Muscle layer of colon (tissue), 2 donors: Measurements from ENCODE around the gene WDR73.
A peak's percentile ranks its signal among the peaks of the same experiment; 100 is the strongest.

Source experiments
- H3K27ac ChIP-seq: one replicate; pipeline ENCODE4 v1.7.0; 2013; ENCODE audit warnings: low read depth, mild to moderate bottlenecking, low read length, moderate library complexity
- H3K27me3 ChIP-seq, 2 donors: one replicate each; pipeline ENCODE4 v1.7.0; 2013; ENCODE audit warnings: low read length in 2 of 2, mild to moderate bottlenecking in 2 of 2; ENCODE audit not compliant: insufficient read depth in 2 of 2, control insufficient read depth in 1 of 2
- H3K36me3 ChIP-seq: one replicate; pipeline ENCODE4 v1.7.0; 2013; ENCODE audit warnings: mild to moderate bottlenecking, low read length; ENCODE audit not compliant: insufficient read depth
- H3K4me1 ChIP-seq: one replicate; pipeline ENCODE4 v1.7.0; 2013; ENCODE audit warnings: mild to moderate bottlenecking, low read length; ENCODE audit not compliant: insufficient read depth
- H3K4me3 ChIP-seq, 2 donors: one replicate each; pipeline ENCODE4 v1.7.0; 2013; ENCODE audit warnings: low read length in 2 of 2, low read depth in 1 of 2, mild to moderate bottlenecking in 1 of 2, moderate library complexity in 1 of 2
- H3K9ac ChIP-seq: one replicate; pipeline ENCODE4 v1.7.0; 2013; ENCODE audit warnings: low read length
- H3K9me3 ChIP-seq: one replicate; pipeline ENCODE4 v1.7.0; 2013; ENCODE audit warnings: mild to moderate bottlenecking, low read length
- donor health status: abdominal sarcoma.
- donor health status: Adenocarcinoma of cecum.

WDR73 gene

GRCh38 chr15:84606653-84607120, 47.4 kb downstream of the WDR73 start:
- Histone ChIP-seq H3K27ac (no peak overlapping the region), H3K27me3 (no peaks in the 10 kb centered on the region), H3K36me3 (peaks cover 17% of the 10 kb centered on the region), H3K4me3 (no peak overlapping the region), H3K9ac (no peak overlapping the region), H3K9me3 (no peaks in the 10 kb centered on the region), H3K4me1 (no peaks in the 10 kb centered on the region)

- no peaks in the 10 kb centered on the region for H3K4me1 ChIP-seq
- no peaks in the 10 kb centered on the region for H3K9me3 ChIP-seq
- no peak overlapping the region for H3K27ac ChIP-seq
- H3K4me3 ChIP-seq = no peak overlapping the region
- H3K27me3 ChIP-seq = no peaks in the 10 kb centered on the region
- H3K9ac ChIP-seq = no peak overlapping the region
- peaks cover 17% of the 10 kb centered on the region for H3K36me3 ChIP-seq
Measured at GRCh38 chr15:84605554-84605882, 48.6 kb downstream of the WDR73 start.

GRCh38 chr15:84604826-84605553, 49.1 kb downstream of the WDR73 start:
- H3K9ac ChIP-seq = no peak overlapping the region
- no peaks in the 10 kb centered on the region for H3K27me3 ChIP-seq
- no peaks in the 10 kb centered on the region for H3K4me1 ChIP-seq
- H3K27ac ChIP-seq = no peak overlapping the region
- H3K36me3 ChIP-seq = peaks cover 17% of the 10 kb centered on the region
- no peaks in the 10 kb centered on the region for H3K9me3 ChIP-seq
- H3K4me3 ChIP-seq = no peak overlapping the region

GRCh38 chr15:84603630-84604379, 50.3 kb downstream of the WDR73 start:
- no peak overlapping the region for H3K9ac ChIP-seq

GRCh38 chr15:84601555-84601838, 52.6 kb downstream of the WDR73 start:
- Histone ChIP-seq H3K4me3 (peak overlapping the region; percentile 99), H3K9ac (peak overlapping the region; percentile 53), H3K36me3 (peaks cover 8% of the 10 kb centered on the region), H3K4me1 (no peaks in the 10 kb centered on the region), H3K27me3 (no peaks in the 10 kb centered on the region), H3K27ac (no peak overlapping the region), H3K9me3 (no peaks in the 10 kb centered on the region)

More at GRCh38 chr15:84603630-84604379, 50.3 kb downstream of the WDR73 start:
- H3K27ac ChIP-seq = no peak overlapping the region
- H3K36me3 ChIP-seq = peaks cover 15% of the 10 kb centered on the region
- no peaks in the 10 kb centered on the region for H3K9me3 ChIP-seq
- H3K27me3 ChIP-seq = no peaks in the 10 kb centered on the region
- no peaks in the 10 kb centered on the region for H3K4me1 ChIP-seq
- no peak overlapping the region for H3K4me3 ChIP-seq

GRCh38 chr15:84600687-84601554, 53.2 kb downstream of the WDR73 start, which contains the start of gene ZSCAN2:
ZSCAN2 (plus strand) TSS chr15:84601009; CDS start chr15:84603928, 2,919 bp downstream.
- no peaks in the 10 kb centered on the region for H3K9me3 ChIP-seq
- H3K4me1 ChIP-seq = no peaks in the 10 kb centered on the region
- peak within 1 kb of the TSS; percentile 80 for H3K27ac ChIP-seq
- H3K36me3 ChIP-seq = peaks cover 8% of the 10 kb centered on the region
- peak within 1 kb of the TSS; percentile 53 for H3K9ac ChIP-seq
- H3K27me3 ChIP-seq = no peaks in the 10 kb centered on the region
- H3K4me3 ChIP-seq = peak within 1 kb of the TSS; percentile 99

GRCh38 chr15:84600331-84600686, 53.8 kb downstream of the WDR73 start:
- peak overlapping the region; percentile 80 for H3K27ac ChIP-seq
- H3K4me3 ChIP-seq = peak overlapping the region; percentile 99
- H3K9ac ChIP-seq = no peak overlapping the region

GRCh38 chr15:84599906-84600305, 54.2 kb downstream of the WDR73 start:
- Histone ChIP-seq H3K36me3 (peaks cover 2% of the 10 kb centered on the region), H3K4me3 (no peak overlapping the region)

More at GRCh38 chr15:84600331-84600686, 53.8 kb downstream of the WDR73 start:
- Histone ChIP-seq H3K9me3 (no peaks in the 10 kb centered on the region), H3K4me1 (no peaks in the 10 kb centered on the region), H3K27me3 (no peaks in the 10 kb centered on the region), H3K36me3 (peaks cover 6% of the 10 kb centered on the region)

GRCh38 chr15:84598993-84599392, 55.1 kb downstream of the WDR73 start:
- H3K9ac ChIP-seq = no peak overlapping the region
- no peak overlapping the region for H3K4me3 ChIP-seq
- H3K27me3 ChIP-seq = no peaks in the 10 kb centered on the region
- no peaks in the 10 kb centered on the region for H3K36me3 ChIP-seq
- no peak overlapping the region for H3K27ac ChIP-seq
- no peaks in the 10 kb centered on the region for H3K9me3 ChIP-seq
- no peaks in the 10 kb centered on the region for H3K4me1 ChIP-seq

More at GRCh38 chr15:84599906-84600305, 54.2 kb downstream of the WDR73 start:
- Histone ChIP-seq H3K9me3 (no peaks in the 10 kb centered on the region), H3K4me1 (no peaks in the 10 kb centered on the region), H3K27ac (no peak overlapping the region), H3K9ac (no peak overlapping the region), H3K27me3 (no peaks in the 10 kb centered on the region)

GRCh38 chr15:84598250-84598649, 55.8 kb downstream of the WDR73 start:
- Histone ChIP-seq H3K27ac (no peak overlapping the region), H3K4me1 (no peaks in the 10 kb centered on the region), H3K4me3 (no peak overlapping the region), H3K36me3 (no peaks in the 10 kb centered on the region), H3K9ac (no peak overlapping the region), H3K9me3 (no peaks in the 10 kb centered on the region), H3K27me3 (no peaks in the 10 kb centered on the region)

- no peaks in the 10 kb centered on the region for H3K4me1 ChIP-seq
- no peaks in the 10 kb centered on the region for H3K27me3 ChIP-seq
- H3K27ac ChIP-seq = no peak overlapping the region
- H3K36me3 ChIP-seq = no peaks in the 10 kb centered on the region
- no peak overlapping the region for H3K4me3 ChIP-seq
- no peak overlapping the region for H3K9ac ChIP-seq
- no peaks in the 10 kb centered on the region for H3K9me3 ChIP-seq
Measured at GRCh38 chr15:84597296-84597695, 56.8 kb downstream of the WDR73 start.
